Endothelial cell of umbilical vein (primary cell): ENCODE results near the gene ADCY5. TPM values are rescaled to one million over a fixed set of nuclear protein-coding genes. Genes with fewer than 3 reads are reported as not detected.

Source experiments
- BruUV-seq: library from RNA; stranded (reverse); fragments of 400-500 nt; replicated peaks from 2 replicates; lab custom pipeline; 2021; lab: Mats Ljungman, UMichigan
- CTCF ChIA-PET: fragments of 300-600, 350-600 bp; sonication (Branson Sonifier 250); formaldehyde crosslinking; loops from one replicate; lab custom pipeline; 2021; ENCODE audit warnings: antibody characterized with exemption, inconsistent platforms; lab: Charles Lee
- POLR2A ChIA-PET: fragments of 300-600, 350-600 bp; sonication (Branson Sonifier 250); formaldehyde crosslinking; loops from one replicate; lab custom pipeline; 2021; ENCODE audit warnings: antibody characterized with exemption, inconsistent platforms; lab: Charles Lee
- DNase-seq: peaks from one replicate; pipeline ENCODE4 v3.0.0-alpha.2; 2011; ENCODE audit warnings: low read depth, low spot score
- FAIRE-seq: peaks from 2 replicates; lab custom pipeline; 2011; peaks lifted over from hg19 to GRCh38; lab: Jason Lieb, UNC
- H2AFZ ChIP-seq: 2 replicates; pipeline ENCODE4 v1.6.0; 2012; ENCODE audit warnings: low read depth, low read length, control low read depth, inconsistent platforms
- H3K27ac ChIP-seq: 2 replicates; pipeline ENCODE4 v1.5.1; 2011; ENCODE audit warnings: low read depth, mild to moderate bottlenecking, control low read depth, low read length, moderate library complexity; ENCODE audit not compliant: insufficient read depth
- H3K27me3 ChIP-seq, 2 experiments: 2 replicates each; pipeline versions ENCODE4 v1.6.0 to v1.6.1; 2011; ENCODE audit warnings: low read length in 2 of 2, mixed read lengths in 1 of 2; ENCODE audit not compliant: control insufficient read depth in 2 of 2, insufficient read depth in 2 of 2
- H3K36me3 ChIP-seq, 2 experiments: 2 replicates in 1 of 2; 3 replicates in 1 of 2; pipeline ENCODE4 v1.5.1; 2011; ENCODE audit warnings: low read length in 2 of 2, mild to moderate bottlenecking in 1 of 2, moderate library complexity in 1 of 2; ENCODE audit not compliant: control insufficient read depth in 2 of 2, insufficient read depth in 2 of 2; ENCODE audit errors: extremely low read depth in 1 of 2
- H3K4me1 ChIP-seq: 3 replicates; pipeline ENCODE4 v1.5.1; 2011; ENCODE audit warnings: mild to moderate bottlenecking, low read length; ENCODE audit not compliant: control insufficient read depth, insufficient read depth; ENCODE audit errors: extremely low read depth
- H3K4me2 ChIP-seq: 2 replicates; pipeline ENCODE4 v1.6.1; 2011; ENCODE audit warnings: low read length, control low read depth, mixed read lengths; ENCODE audit not compliant: insufficient read depth
- H3K4me3 ChIP-seq, 3 experiments: fragments of 200-600 bp in 1 of 3; sonication (generic), shearing (Covaris generic) in 1 of 3; replicated peaks in 1 of 3; 2 replicates each; pipeline ENCODE4 v1.5.1; 2011 to 2016; ENCODE audit warnings: control low read depth in 3 of 3, low read length in 3 of 3, mild to moderate bottlenecking in 2 of 3, inconsistent platforms in 1 of 3, low read depth in 1 of 3, moderate library complexity in 1 of 3; ENCODE audit not compliant: insufficient read depth in 1 of 3
- H3K79me2 ChIP-seq: 2 replicates; pipeline ENCODE4 v1.6.0; 2012; ENCODE audit warnings: low read length, inconsistent platforms; ENCODE audit not compliant: control insufficient read depth, insufficient read depth
- H3K9ac ChIP-seq: replicated peaks from 2 replicates; pipeline ENCODE3; 2011; ENCODE audit warnings: low read length, control low read depth; ENCODE audit not compliant: insufficient read depth; ENCODE audit errors: extremely low read depth
- H3K9me1 ChIP-seq: replicated peaks from 3 replicates; pipeline ENCODE4 v1.6.0; 2011; ENCODE audit warnings: mild to moderate bottlenecking, low read length; ENCODE audit not compliant: control insufficient read depth, insufficient read depth; ENCODE audit errors: extremely low read depth
- H3K9me3 ChIP-seq: replicated peaks from 2 replicates; pipeline ENCODE4 v1.5.1; 2012; ENCODE audit warnings: low read length, inconsistent platforms; ENCODE audit not compliant: control insufficient read depth, insufficient read depth
- H4K20me1 ChIP-seq: replicated peaks from 2 replicates; pipeline ENCODE3; 2011; ENCODE audit warnings: mild to moderate bottlenecking, low read length; ENCODE audit not compliant: control insufficient read depth, insufficient read depth; ENCODE audit errors: extremely low read depth
- CTCF ChIP-seq, 2 donors: IDR thresholded peaks; 1 replicate in 1 of 2; 2 replicates in 1 of 2; pipeline ENCODE4 v1.5.1; 2011; ENCODE audit warnings: low read length in 2 of 2, mild to moderate bottlenecking in 2 of 2, moderate library complexity in 2 of 2, control low read depth in 1 of 2, inconsistent platforms in 1 of 2, low read depth in 1 of 2; ENCODE audit not compliant: insufficient read depth in 1 of 2; ENCODE audit errors: extremely low read depth in 1 of 2
- EZH2 ChIP-seq: IDR thresholded peaks from 2 replicates; pipeline ENCODE4 v1.6.1; 2012; ENCODE audit warnings: borderline replicate concordance, low read depth, mild to moderate bottlenecking, moderate library complexity, low read length, inconsistent platforms; ENCODE audit not compliant: severe bottlenecking
- FOS ChIP-seq: IDR thresholded peaks from 2 replicates; pipeline ENCODE4 v1.6.1; 2011; ENCODE audit warnings: mild to moderate bottlenecking, low read length, moderate library complexity, borderline replicate concordance; ENCODE audit not compliant: insufficient read depth
- GATA2 ChIP-seq: IDR thresholded peaks from 2 replicates; pipeline ENCODE4 v1.7.0; 2011; ENCODE audit warnings: low read depth, mild to moderate bottlenecking, moderate library complexity, mixed read lengths, low read length; ENCODE audit not compliant: insufficient read length, insufficient read depth
- JUN ChIP-seq: IDR thresholded peaks from 2 replicates; pipeline ENCODE4 v1.6.1; 2011; ENCODE audit warnings: borderline replicate concordance, low read depth; ENCODE audit not compliant: insufficient read length, insufficient read depth
- MAX ChIP-seq: IDR thresholded peaks from 2 replicates; pipeline ENCODE4 v1.6.1; 2011; ENCODE audit not compliant: insufficient read depth, insufficient read length
- MYC ChIP-seq: IDR thresholded peaks from one replicate; pipeline ENCODE4 v1.6.1; 2011; ENCODE audit warnings: mild to moderate bottlenecking, low read depth, low read length
- POLR2A ChIP-seq: IDR thresholded peaks from 2 replicates; pipeline ENCODE4 v1.6.1; 2012; ENCODE audit warnings: low read depth, mild to moderate bottlenecking, control low read depth, low read length
- POLR2AphosphoS5 ChIP-seq: IDR thresholded peaks from 2 replicates; pipeline ENCODE4 v1.6.1; 2012; ENCODE audit warnings: low read depth, mild to moderate bottlenecking, control low read depth, low read length, moderate library complexity; ENCODE audit not compliant: insufficient read depth
- dilution Hi-C: fragments of 300-500 bp; cut with MboI; formaldehyde crosslinking; loops from one replicate; pipeline ENCODE4 v1.15.0; 2019; ENCODE audit warnings: low sequenced_read_pairs; ENCODE audit not compliant: extremely low pct_ligation_motif_present
- intact Hi-C: fragments of 100-400 bp; cut with micrococcal nuclease; formaldehyde crosslinking; loops from one replicate; pipeline ENCODE4 v1.10.0; 2022
- polyA plus RNA-seq, 4 experiments: library from polyadenylated mRNA; depleted of rRNA in 3 of 4; stranded (reverse) in 3 of 4; unstranded in 1 of 4; fragments of >200 nt; gene quantifications; 2 replicates each; pipeline versions ENCODE4 v1.2.1 to v1.2.3, GENCODE V29; 2011 to 2012; ENCODE audit warnings: missing spikeins in 1 of 4
- total RNA-seq: library from RNA; stranded (reverse); gene quantifications from 2 replicates; pipeline ENCODE4 v1.2.3, GENCODE V29; 2021

Gene ADCY5
- total and polyA plus RNA-seq, 2 donors (not counting 3 experiments of a cell fraction or from before 2014, with no cell fraction given): 0.01 TPM; not detected in 1

DNA sequence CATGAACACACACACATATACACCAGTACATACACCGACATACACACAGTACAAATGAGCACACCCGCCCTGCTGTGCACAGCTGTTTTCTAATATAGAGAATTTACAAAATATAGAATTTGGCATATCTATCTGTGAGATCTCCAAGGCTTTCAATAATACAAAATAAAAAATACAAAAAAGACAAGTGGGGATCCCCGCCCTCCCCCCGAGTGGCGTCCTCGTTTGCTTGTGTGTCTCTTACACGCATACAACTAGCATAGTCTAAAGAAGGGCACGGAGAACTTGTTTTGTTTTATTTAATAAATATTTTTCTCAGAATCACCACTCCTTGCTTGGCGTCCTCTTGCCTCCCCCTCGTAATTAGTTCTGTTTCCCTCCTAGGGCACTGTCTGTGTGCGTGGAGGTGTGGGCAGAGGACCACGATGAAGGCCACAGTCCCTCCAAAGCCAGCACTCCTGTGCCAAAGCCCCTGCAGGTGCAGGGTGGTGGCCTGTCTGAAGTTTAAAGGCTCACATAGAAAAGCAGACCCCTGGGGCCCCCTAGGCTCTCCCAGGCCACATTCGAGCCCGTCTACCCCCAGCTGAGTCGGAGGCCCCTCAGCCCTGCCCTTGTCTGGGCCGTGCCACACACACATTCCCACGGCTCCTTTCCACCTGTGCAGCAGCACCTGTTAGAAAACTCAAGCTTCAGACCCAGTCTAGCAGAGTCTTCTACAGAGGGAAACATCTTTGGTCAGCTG, 165.1 kb downstream of the ADCY5 start:
- Histone ChIP-seq H3K9me3 (no peaks in the 10 kb centered on the region), H3K4me3 (no peak overlapping the region), H3K36me3 (no peaks in the 10 kb centered on the region), H2AFZ (no peak overlapping the region), H4K20me1 (no peaks in the 10 kb centered on the region), H3K4me1 (no peaks in the 10 kb centered on the region), H3K27ac (no peak overlapping the region), H3K4me2 (no peak overlapping the region), H3K9ac (no peak overlapping the region), H3K79me2 (no peaks in the 10 kb centered on the region), H3K9me1 (no peaks in the 10 kb centered on the region), H3K27me3 (no peaks in the 10 kb centered on the region)
- POLR2A ChIA-PET: no interaction called here
- CTCF ChIA-PET: interaction anchor here (4.4 kb wide), 1 partner anchor 276 kb away, joined by 24 read pairs; no protein-coding TSS in a partner anchor
- intact Hi-C loops: no loop called here
- no peak for TF ChIP-seq POLR2AphosphoS5
- no peak for TF ChIP-seq FOS
- no peak for TF ChIP-seq POLR2A
- no peak for TF ChIP-seq GATA2
- no peak for TF ChIP-seq MYC
- no peak for TF ChIP-seq JUN
- no peak for TF ChIP-seq CTCF (IDR thresholded peaks at IDR 0.05; ENCODE audit: extremely low read depth in 1 of 2, insufficient read depth in 1 of 2, low read depth in 1 of 2, low read length in 2 of 2)
- TF ChIP-seq EZH2: no peak
- TF ChIP-seq MAX: no peak
- FAIRE-seq (no peak), DNase-seq (no peak)
- dilution Hi-C loops: no loop called here
- no TSS peak for BruUV-seq
